Activated CD8-positive, alpha-beta memory T cell treated with anti-CD3 and anti-CD28 coated beads for 24 hours (primary cell): ENCODE measurements around the gene SLC10A7.

ENCODE experiments used
- DNase-seq: peaks from one replicate; pipeline ENCODE4 v3.0.0-alpha.2; 2020

Gene SLC10A7

DNA sequence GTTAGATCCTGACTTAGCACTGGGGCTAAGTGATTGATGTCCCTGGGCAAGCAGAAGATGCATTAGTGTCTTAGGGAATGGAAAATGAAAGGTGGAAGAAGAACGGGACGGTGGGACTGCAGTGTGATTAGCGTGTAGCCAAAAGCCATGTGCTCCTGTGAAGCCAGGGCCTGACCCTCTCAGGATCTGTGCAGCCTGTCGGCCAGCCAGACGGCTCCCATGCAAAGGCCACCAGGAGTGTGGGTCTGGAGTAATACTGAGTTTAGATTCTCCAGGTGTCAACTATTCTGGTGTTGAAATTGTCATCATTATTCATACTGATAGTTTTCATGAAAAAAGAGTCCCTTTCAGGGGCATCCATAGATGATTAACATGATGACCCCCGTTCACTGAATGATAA is 275.4 kb downstream of the SLC10A7 start:
- no peak for DNase-seq

DNA sequence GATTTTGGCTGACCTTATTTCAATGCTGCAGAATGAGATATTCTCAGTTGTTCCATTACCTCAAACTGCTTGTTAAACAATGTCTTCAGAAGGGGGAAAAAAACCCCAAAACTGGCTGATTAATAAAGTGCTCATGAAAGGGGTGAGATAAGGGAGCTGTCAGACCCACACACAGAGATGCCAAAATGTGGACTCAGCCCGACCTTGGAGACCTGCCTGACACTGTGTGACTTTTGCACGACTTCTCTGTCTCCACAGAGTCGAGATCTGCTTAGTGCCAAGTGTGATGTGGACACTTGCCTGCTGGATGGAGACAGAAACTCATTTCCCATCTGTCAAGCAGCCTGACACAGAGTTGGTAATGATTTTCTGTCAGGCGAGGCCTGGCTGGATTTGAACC is 275.9 kb downstream of the SLC10A7 start:
- no peak for DNase-seq

DNA sequence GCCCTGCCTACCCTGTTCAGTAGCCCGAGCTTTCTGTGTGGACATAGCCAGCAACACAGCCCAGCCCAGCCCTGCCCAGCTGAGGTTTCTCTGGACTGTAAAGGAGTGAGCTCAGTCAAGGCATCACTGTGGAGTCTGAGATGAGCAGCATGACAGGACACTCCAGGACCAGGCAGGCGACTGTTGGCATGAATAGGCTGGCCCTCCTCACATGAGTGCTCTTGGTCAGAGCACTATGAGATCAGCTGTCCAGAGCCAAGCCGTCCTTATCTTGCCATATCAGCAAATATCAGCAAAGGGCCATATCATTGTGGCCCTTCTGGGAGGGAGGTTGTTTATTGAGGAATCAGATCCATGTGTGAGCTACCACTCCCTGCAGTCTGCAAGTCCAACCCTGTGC is 276.5 kb downstream of the SLC10A7 start:
- no peak for DNase-seq

DNA sequence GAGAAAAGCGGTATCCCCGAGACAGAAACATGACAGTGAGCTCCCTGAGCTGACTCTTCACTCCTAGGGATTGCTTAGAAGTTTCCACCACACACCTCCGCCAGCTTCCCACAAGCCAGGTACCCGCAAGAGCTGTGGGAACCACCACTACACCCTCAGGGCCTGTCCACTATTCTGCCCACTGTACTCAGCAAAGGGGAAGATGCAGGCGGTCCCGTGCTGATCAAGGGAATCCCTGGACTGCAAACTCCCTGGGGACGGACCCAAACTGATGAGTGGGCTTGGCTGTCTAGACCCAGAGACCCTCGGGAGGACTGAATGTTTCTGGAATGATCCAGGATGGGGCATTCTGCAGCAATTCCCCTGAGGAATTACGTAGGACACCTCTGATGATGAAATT is 277.2 kb downstream of the SLC10A7 start:
- DNase-seq, result no peak

DNA sequence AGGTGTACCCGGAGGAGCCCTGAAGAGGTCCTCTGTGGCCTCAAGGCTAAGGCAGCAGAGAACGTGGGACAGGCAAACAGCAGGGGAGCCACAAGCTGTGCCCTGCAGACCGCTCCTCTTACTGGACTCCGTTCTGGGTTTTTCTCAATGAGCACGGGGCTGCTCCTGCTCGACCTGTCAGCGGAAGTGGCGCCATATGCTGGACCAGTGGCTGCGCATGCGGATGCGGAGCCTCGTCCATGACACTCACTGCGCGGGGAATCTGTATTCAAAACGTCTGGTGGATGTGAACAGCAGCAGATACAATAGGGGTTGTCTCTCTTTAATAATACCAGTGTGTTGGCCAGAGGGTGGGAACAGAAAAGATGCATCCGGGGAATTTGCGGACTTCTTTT is 277.9 kb downstream of the SLC10A7 start:
- DNase-seq, result no peak

DNA sequence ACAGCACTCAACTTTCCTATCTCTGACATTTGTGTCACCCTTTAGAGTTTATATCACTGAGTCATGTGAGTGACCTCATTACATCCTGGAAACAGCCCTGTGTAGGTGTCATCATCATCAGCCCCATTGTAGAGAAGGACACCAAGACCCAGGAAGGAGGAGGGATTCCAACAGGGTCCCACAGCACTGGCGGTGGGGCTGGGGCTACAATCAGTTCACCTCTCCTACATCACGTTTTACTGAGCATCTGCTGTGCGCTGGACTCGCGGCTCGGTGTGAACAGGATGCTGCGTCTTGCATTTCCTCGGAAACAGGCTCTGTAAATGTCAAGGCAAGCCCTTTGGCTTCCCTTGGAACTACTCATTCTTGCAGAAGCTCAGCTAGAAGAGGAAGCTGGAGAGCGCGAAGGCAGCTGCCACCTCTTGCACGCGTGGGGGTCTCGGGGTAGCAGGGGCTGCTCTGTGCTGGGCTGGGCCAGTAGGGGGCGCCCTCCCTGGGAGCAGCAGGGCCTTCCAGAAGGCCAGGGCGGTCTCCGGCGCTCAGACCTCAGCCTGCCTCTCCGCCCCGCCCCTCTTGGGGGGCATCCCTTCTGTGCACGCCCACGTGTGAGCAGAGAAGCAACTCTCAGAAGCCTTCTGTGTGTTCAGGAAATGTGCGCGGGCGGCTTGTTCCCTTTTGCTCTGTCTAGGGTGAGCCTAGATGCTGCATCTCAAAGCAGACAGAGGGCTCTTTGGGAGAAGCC is 278.4 kb downstream of the SLC10A7 start:
- peak; percentile 86 for DNase-seq

DNA sequence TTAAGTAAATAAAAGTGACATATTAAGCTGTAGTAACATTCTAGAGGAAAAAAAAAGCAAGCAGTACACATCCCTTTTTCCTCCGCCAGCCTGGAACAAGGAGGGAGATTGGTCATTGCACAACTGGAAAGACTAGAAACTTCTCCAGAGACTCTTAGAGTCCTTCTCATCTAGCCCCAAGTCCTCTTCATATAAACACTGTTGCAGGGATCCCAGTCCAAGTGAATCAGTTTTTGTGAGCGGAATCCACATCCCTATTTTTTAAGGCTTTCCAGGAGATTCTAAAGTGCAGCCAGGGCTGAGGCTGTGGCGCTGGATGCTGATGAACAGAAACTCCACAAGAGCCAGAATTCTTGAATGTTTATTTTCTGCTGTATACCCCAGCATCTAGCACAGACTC is 283.6 kb downstream of the SLC10A7 start:
- DNase-seq, result no peak

DNA sequence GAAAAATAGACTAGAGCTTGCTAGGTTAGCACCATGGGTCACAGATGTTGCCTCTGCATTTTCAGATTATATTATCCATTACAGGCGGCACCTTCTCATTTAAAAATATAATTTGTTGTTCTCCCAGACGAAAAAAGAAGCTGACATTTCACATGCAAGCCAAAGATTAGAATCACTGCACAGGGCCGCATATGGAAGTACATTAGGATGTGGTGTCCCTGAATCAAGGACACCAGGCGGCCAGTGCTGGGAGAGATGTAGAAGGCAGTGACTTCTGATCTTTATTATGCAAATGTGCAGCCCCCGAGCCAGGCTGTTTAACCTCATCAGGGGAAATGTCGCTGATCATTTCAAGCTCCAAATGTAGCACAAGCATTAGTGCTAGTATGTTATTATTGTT is 284.6 kb downstream of the SLC10A7 start:
- DNase-seq, result no peak

DNA sequence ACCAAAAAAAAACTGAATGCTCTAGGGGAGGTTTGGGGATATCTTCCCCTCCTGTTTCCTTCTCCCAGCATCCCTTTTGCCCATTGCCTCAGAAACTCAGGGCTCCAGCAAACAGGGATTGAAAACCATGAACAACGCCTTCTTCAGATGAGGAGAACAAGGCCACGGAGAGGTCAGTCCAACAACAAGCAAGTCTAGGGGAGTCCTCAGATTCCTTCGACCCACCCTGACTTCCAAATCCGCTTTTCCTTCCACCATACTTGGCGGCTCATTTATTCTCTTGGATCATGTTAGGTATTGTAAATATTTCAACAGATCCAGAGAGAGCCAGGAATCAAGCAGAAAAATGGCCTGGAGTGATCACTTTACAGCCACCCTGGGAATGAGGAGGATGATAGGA is 285.5 kb downstream of the SLC10A7 start:
- no peak for DNase-seq

DNA sequence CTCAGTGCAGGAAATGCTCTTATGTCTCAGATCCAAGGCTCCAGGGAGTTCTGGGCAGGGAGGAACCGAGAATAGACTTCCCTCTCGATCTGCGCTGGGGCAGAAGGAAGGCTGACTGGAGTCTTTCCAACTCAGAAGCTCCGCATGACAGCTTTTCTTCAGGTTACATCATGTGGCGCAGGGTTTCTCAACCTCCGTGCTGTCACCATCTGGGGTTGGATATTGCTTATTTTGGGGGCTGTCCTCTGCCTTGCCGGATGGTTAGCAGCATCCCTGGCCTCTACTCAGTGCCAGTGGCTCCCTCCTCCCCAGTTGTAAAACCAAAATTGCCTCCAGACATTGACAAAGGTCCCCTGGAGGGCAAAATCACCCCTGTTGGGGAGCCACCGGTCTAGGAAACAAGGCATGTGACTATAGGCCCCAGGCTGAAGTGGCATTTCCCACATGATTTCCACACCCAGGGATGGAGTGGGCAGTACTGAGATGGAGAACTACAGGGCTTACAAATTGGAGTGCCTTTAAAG is 286.0 kb downstream of the SLC10A7 start:
- DNase-seq, result no peak

DNA sequence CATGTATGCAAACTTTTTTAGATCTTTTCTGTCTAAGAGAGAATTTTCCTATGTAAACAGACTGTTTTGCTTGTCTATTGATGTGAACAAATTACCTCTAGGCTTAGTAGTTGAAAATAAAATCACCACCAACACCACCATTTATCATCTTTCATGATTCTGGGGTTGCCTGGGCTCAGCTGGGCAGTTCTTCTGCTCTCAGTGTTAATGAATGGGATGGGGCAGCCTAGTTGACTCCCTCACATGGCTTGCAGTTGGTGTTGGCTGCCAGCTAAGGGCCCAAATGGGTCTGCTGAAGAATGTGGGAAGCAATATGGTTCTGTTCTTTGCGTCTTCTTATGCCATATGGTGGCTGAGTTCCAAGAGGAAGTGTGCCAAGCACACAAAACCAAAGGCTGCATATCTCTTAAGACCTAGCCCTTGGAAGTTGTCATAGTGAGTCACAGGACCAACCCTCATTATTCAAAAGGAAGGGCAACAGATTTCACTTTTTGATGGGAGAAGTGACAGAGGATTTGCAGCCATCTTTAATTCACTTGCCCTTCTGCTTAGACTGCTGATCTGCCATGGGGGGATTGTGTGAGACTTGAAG is 289.5 kb downstream of the SLC10A7 start:
- DNase-seq, result no peak

DNA sequence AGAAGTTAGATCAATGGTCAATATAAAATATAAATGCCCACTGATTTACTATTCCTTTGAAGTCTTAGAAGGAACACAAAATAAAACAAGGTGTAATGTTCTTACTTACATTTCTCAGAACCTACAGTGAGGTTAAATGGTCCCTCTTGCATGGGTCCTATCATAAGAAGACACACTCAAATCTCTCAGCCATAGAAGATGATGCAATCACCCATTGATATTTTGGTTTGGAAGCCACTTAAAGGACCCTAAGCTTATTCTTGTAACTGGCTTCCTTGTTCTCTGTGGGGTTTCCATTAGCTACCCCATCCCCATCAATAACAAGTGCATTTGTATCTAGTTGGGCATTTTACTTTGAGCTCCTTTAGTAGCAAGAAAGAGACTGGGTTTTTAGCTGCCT is 292.3 kb downstream of the SLC10A7 start:
- no peak for DNase-seq

DNA sequence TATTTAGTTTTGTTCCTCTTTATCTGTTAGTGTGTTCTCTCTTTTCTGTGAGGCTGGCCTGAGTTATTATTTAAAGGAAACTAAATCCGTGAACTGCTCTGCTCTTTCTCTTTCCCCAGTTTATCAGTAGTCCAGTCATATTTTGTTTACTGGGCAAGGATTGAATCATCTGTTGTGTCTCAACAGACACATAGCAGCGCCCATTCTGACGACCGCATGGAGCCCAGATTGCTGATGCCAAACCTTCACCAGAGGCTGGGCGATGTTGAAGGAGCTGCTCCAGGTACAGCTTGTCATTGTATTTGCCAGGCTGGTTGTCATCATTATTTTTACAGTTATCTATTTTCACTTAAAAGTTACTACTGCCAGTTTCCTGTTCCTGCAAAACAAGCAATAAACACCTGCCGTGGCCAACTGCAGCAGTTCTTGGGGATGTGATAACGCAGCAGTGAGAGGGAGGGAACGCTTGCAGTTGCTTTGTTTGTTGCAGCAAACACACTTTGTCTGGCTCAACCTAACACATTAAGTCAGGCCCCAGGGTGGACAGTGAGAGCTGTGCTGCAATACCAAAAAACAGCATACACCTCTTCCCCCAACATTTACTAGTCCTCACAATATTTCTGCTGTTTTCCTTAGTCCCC is 297.3 kb downstream of the SLC10A7 start:
- no peak for DNase-seq

DNA sequence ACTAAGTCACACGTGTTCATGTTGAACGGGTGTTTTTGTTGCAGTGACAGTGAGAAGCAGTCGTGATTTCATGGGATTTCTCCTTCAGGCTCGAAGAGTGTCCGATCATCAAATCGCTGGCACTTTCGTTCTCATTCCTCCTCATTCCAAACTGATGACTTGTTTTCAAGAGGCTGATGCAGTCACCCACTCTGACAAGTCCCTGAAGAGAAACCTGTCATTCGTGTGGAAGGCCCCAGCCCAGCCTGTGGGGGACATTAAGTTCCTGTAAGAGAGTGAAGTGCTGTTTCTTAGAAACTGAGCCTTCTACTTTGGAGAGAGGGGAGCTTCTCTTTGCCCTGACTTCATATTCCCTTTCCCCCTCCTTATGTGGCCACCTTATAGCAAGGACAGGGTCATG is 299.4 kb downstream of the SLC10A7 start:
- no peak for DNase-seq

DNA sequence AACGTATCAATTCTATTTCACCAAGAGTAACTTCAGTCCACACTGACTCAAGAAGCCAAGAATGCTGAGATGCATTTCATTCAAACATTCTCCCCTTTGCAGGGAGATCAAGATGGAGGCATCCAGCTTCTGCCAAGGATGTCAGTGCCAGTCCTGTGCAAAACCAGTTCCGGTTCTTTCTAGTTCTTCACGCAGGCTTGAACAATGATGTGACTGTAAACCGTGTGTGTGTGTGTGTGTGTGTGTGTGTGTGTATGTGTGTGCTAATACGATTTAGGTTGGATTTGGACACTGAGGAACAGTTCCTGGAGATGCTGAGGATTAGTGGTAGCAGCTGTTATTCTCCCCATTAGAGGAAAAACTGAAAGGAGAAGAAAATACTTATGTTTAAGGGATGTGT is 307.5 kb downstream of the SLC10A7 start, which contains the start of gene REELD1:
TSS of gene REELD1 (plus strand) at position 301 of the 400 bp plus-strand sequence. CDS start 2,415 bp downstream, outside the sequence.
- no peak for DNase-seq

DNA sequence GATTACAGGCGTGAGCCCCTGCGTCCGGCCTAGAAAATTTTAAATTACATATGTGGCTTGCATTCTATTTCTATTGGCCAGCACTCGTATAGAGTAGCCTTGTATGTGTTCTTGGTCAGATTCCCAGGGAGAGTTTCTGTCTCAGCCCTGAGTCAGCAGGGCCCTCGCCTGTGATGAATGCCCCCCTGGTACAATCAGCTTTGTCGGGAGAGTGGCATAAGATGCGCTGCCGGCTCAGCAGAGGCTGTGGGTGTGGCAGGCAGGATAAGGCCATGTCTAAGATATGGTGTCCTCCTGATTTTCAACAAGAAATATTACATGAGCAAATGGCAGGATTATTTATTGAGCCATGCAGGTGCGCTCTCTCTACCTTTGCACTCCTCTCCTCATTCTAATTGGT is 309.0 kb downstream of the SLC10A7 start:
- DNase-seq, result no peak

DNA sequence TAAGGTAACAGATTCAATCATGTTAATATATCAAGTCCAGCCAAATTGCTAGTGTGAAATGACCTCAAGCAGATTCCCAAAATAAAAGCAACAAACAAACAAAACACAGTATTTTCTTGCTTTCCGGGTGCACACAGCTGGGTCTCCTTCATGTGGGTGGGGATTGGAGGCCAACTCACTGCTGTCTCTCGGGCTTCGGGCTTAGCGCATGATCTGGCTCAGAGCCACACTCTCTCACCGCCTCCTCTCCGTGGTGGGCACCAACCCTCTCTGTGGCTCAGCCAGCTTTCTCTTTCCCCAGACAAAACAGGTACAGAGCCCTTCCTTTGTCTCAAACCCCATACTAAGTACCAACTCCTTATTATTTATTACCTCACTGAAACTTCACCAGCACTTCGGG is 310.3 kb downstream of the SLC10A7 start:
- DNase-seq, result no peak

DNA sequence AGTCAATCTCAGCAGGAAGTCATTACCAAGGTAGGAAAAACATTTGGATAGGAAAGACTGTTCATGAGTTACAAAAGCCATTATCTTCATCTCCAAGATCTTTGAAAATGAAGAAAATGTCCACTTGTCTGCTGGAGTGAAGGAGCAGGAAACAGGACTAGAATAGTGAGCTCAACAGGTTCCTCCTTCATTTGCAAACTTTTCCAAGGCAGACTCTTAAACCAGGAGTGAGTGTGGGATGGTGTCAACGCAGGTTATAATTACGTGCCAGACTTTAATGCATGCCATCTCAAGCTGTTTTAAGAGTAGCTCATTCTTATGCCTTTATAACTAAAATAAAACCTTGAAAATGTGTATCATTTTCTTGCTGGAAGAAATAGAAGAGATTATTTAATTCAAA is 310.9 kb downstream of the SLC10A7 start:
- no peak for DNase-seq

DNA sequence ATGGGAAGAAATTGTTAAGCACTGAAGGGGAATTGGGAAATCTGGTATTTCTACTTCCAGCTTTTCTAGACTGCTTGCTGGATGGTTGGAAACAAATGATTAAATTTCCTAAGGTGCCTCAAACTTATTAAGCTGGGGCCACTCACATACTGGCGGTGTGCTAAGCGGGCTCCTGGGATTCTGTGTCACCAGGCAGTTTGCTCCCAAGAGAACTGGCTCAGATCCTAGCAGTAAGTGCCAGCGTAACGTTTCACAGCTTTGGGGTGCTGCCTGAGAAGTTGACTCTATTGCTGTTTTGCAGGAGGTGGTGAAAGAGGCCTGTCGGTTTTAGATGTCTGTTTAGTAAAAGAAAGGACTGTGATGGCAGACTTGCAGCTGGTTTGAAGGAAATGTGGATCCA is 314.3 kb downstream of the SLC10A7 start:
- no peak for DNase-seq
